A549 (cell line): ENCODE data around the gene ATG10.

Source experiments
- JUNB ChIP-seq: fragments of >200 bp; sonication (Bioruptor Twin); formaldehyde crosslinking; IDR thresholded peaks from 2 replicates; pipeline ENCODE4 v1.6.1; 2016
- TFCP2L1 ChIP-seq: fragments of 250-450 bp; sonication (Bioruptor Pico); IDR thresholded peaks from 2 replicates; pipeline ENCODE4 v1.5.0; 2021; ENCODE audit warnings: mild to moderate bottlenecking
- TF ChIP-seq, protein P1 (sequence below): fragments of >200 bp; sonication (Bioruptor Twin); formaldehyde crosslinking; IDR thresholded peaks from 3 replicates; pipeline ENCODE4 v1.6.1; 2016

DNA sequence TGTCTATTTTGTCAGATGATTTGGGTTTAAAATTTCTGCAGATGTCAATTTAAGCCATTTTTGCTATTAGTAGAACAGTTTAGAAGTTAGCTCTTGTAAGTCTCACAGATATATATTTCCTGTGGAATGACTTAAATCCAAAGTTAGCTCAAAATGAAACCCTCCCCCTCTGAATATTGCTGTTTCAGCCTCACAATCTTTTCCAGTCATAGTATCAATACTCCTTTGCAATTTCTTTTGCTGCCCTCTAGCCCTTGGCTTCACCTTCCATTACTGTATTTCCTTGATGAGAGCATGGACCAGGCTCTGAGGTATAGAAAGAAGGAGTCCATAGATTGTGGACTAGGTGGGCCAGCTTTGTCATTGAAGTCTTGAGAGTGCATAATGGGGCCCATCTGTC is 124.4 kb downstream of the ATG10 start:
- no peak for TF ChIP-seq JUNB
- TF ChIP-seq TFCP2L1 (CRISPR knock-in tag), result no peak
- TF ChIP-seq, protein P1, sequence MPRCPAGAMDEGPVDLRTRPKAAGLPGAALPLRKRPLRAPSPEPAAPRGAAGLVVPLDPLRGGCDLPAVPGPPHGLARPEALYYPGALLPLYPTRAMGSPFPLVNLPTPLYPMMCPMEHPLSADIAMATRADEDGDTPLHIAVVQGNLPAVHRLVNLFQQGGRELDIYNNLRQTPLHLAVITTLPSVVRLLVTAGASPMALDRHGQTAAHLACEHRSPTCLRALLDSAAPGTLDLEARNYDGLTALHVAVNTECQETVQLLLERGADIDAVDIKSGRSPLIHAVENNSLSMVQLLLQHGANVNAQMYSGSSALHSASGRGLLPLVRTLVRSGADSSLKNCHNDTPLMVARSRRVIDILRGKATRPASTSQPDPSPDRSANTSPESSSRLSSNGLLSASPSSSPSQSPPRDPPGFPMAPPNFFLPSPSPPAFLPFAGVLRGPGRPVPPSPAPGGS, result no peak
